ENCODE results near the gene THOC6. TPM values are rescaled to one million over a fixed set of nuclear protein-coding genes. Genes with fewer than 3 reads are reported as not detected.
"Not testable (repeated sequence)": the region's sequence is repeated elsewhere in the genome, so short reads cannot be mapped to it uniquely, and the experiment has no call there.

The THOC6 gene
- total RNA-seq, 2 experiments from 2014 or later: 48.7 to 53.1 TPM

DNA sequence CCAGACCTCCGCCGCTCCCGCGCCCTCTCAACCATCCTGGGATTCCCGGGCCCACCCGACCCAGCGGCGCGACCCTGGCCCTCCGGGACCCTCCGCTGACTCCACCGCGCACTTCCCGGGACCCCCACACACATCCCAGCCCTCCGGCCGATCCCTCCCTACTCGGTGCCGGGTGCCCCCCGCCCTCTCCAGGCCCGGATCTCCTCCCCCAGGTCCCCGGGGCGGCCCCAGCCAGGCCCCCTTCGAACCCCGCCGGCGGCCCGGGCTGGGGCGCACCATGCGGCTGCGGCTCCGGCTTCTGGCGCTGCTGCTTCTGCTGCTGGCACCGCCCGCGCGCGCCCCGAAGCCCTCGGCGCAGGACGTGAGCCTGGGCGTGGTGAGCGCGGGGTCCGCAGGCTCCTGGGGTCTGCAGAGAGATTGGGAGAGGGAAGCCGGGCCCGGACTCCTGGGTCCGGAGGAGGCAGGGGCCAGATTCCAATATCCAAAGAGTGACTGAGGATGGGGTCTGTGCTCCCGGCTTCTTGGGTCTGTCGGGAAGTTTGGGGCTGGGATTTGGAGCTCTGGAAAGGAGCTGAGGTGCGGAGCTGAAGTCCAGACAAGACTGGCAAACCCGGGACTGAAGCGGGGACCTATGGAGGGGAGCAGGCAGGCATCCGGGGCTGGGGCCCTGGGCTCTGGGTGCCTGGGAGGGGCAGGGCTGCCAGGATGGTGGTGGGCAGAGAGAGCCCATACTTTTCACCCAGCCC lies 23.0 kb downstream of the THOC6 start:
- Mint-ChIP-seq H3K4me3 (peak overlapping the region; percentile 43), H3K36me3 (no peaks in the 10 kb centered on the region), H3K9me3 (no peaks in the 10 kb centered on the region), H3K27me3 (peaks cover 56% of the 10 kb centered on the region), H3K4me1 (peaks cover 19% of the 10 kb centered on the region), H3K27ac (no peak overlapping the region)
- no peak for DNase-seq

DNA sequence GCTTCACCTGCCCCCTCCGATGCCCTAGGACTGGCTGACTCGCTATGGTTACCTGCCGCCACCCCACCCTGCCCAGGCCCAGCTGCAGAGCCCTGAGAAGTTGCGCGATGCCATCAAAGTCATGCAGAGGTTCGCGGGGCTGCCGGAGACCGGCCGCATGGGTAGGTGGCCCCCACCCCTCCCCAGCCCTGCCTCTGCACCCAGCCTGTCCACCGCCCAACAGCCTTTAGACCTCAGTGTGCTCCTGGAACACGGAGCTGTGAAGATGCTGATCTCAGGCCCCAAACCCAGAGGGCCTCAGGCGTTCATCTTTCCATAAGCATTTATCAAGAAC lies 23.5 kb downstream of the THOC6 start:
- peaks cover 19% of the 10 kb centered on the region for H3K4me1 Mint-ChIP-seq

DNA sequence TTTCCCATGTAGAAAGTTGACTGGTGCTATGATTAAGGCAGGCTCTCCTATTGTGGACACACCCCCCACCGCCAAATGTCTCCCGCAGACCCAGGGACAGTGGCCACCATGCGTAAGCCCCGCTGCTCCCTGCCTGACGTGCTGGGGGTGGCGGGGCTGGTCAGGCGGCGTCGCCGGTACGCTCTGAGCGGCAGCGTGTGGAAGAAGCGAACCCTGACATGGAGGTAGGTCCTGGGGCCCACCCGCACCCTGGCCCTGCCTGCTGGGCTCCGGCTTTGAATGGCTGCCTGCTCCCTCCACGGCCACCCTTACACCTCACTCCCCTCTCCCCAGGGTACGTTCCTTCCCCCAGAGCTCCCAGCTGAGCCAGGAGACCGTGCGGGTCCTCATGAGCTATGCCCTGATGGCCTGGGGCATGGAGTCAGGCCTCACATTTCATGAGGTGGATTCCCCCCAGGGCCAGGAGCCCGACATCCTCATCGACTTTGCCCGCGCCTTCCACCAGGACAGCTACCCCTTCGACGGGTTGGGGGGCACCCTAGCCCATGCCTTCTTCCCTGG lies 26.2 kb downstream of the THOC6 start:
- no peaks in the 10 kb centered on the region for H3K9me3 Mint-ChIP-seq
- H3K27me3 Mint-ChIP-seq: peaks cover 27% of the 10 kb centered on the region
- DNase-seq: no peak
- H3K4me3 Mint-ChIP-seq: no peak overlapping the region
- no peak overlapping the region for H3K27ac Mint-ChIP-seq
- peaks cover 30% of the 10 kb centered on the region for H3K4me1 Mint-ChIP-seq
- peaks cover 12% of the 10 kb centered on the region for H3K36me3 Mint-ChIP-seq

More for the DNA sequence above, 23.5 kb downstream of the THOC6 start:
- peaks cover 53% of the 10 kb centered on the region for H3K27me3 Mint-ChIP-seq
- no peak for DNase-seq
- no peak overlapping the region for H3K4me3 Mint-ChIP-seq
- H3K27ac Mint-ChIP-seq: no peak overlapping the region
- no peaks in the 10 kb centered on the region for H3K9me3 Mint-ChIP-seq
- no peaks in the 10 kb centered on the region for H3K36me3 Mint-ChIP-seq

DNA sequence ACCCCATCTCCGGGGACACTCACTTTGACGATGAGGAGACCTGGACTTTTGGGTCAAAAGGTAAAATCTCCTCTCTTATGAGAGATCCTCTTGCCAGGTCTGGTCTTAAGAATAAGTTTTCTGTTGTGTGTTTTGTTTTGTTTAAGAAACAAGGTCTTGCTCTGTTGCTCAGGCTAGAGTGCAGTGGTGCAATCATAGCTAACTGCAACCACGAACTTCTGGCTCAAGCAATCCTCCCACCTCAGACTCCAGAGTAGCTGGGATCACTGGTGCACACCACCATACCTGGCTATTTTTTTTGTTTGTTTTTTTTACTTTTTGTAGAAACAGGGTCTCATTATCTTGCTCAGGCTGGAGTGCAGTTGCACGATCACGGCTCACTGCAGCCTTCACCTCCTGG lies 26.7 kb downstream of the THOC6 start:
- peaks cover 15% of the 10 kb centered on the region for H3K36me3 Mint-ChIP-seq
- no peaks in the 10 kb centered on the region for H3K9me3 Mint-ChIP-seq
- DNase-seq: no peak
- no peak overlapping the region for H3K4me3 Mint-ChIP-seq
- no peak overlapping the region for H3K27ac Mint-ChIP-seq
- H3K27me3 Mint-ChIP-seq: peaks cover 22% of the 10 kb centered on the region
- peaks cover 31% of the 10 kb centered on the region for H3K4me1 Mint-ChIP-seq

DNA sequence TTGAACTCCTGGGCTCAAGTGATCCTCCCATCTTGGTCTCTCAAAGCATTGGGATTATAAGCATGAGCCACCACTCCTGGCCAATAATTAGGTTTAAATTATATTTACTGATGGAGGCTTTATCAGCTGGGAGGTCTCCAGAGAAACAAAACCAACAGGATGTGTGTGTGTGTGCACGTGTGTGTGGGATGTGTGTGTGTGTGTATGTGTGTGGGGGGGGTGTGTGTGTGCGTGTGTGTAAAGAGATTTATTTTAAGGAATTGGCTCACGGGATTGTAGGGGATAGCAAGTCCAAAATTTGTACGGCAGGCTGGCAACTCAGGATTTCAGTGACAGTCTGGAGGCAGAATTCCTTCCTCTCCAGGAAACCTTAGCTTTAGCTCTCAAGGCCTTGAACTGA lies 27.2 kb downstream of the THOC6 start:
- Mint-ChIP-seq H3K27me3 (peaks cover 19% of the 10 kb centered on the region), H3K4me3 (no peak overlapping the region), H3K4me1 (peaks cover 35% of the 10 kb centered on the region), H3K27ac (no peak overlapping the region), H3K36me3 (peaks cover 15% of the 10 kb centered on the region), H3K9me3 (no peaks in the 10 kb centered on the region)
- no peak for DNase-seq

DNA sequence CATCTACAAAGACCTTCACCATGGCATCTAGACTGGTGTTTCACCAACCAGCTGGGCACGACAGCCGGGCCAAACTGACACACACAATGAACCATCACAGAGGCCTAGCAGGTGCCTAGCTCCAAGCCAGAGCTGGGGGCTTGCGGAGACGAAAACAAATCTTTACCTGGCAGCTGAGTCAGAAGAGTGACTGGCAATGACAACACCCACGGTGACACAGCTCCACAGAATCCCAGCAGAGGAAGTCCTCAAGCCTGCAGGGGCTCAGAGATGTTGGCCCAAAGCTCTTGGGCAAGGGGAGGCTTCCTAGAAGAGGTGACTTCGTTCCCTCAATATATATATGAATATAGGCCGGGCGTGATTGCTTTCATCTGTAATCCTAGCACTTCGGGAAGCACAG lies 27.7 kb downstream of the THOC6 start:
- peaks cover 15% of the 10 kb centered on the region for H3K36me3 Mint-ChIP-seq
- H3K9me3 Mint-ChIP-seq: no peaks in the 10 kb centered on the region
- no peak for DNase-seq
- peaks cover 38% of the 10 kb centered on the region for H3K4me1 Mint-ChIP-seq
- H3K27ac Mint-ChIP-seq: no peak overlapping the region
- no peak overlapping the region for H3K4me3 Mint-ChIP-seq
- H3K27me3 Mint-ChIP-seq: peaks cover 19% of the 10 kb centered on the region

DNA sequence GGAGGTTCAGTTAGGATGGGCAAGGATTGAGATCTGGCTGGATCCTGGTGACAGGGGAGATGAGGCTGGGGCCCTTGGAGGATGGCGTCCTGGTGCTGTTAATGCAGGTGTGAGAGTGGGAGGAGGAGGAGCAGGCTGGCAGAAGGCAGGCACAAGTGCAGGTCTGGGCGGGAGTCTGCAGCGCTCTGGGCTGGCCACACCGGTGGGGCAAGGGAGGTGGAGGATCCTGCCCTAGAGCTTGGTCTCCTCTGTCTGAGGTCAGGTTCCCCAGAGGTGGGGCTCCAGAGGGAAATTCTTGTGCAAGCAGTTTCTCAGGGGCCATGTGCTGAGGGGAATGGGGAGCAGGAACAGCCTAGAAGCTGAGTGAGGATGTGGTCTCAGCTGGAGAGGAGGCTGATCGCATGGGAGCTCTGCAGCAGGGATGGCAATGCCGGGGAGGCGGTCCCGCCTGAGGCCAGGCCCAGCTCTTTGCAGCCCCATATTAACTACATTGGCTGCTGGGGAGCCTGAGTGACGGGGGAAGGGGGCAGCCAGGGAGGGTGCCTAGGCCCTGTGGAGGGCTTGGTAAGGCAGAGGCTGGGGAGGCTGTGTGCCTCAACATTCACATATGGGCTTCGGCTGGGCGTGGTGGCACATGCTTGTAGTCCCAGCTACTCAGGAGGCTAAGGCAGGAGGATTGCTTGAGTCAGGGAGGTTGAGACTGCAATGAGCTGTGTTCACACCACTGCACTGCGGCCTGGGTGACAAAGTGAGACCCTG lies 28.9 kb downstream of the THOC6 start:
- not testable (repeated sequence) for H3K27ac Mint-ChIP-seq, DNase-seq, H3K4me3 Mint-ChIP-seq, H3K9me3 Mint-ChIP-seq, H3K27me3 Mint-ChIP-seq
- H3K4me1 Mint-ChIP-seq: peaks cover 49% of the 10 kb centered on the region
- H3K36me3 Mint-ChIP-seq: peaks cover 21% of the 10 kb centered on the region

- not testable (repeated sequence) for H3K4me3 Mint-ChIP-seq, H3K9me3 Mint-ChIP-seq, DNase-seq, H3K27ac Mint-ChIP-seq, H3K27me3 Mint-ChIP-seq
- peaks cover 47% of the 10 kb centered on the region for H3K4me1 Mint-ChIP-seq
- peaks cover 21% of the 10 kb centered on the region for H3K36me3 Mint-ChIP-seq
Observed at GRCh38 chr16:3053330-3053710, 29.5 kb downstream of the THOC6 start.

GRCh38 chr16:3054965-3055733 lies 31.3 kb downstream of the THOC6 start:
- no peaks in the 10 kb centered on the region for H3K9me3 Mint-ChIP-seq
- H3K36me3 Mint-ChIP-seq: peaks cover 21% of the 10 kb centered on the region
- no peak for DNase-seq
- H3K27me3 Mint-ChIP-seq: no peaks in the 10 kb centered on the region
- H3K4me1 Mint-ChIP-seq: peaks cover 52% of the 10 kb centered on the region
- peak overlapping the region; percentile 33 for H3K4me3 Mint-ChIP-seq
- H3K27ac Mint-ChIP-seq: peak overlapping the region; percentile 89

- Mint-ChIP-seq H3K27ac (peak overlapping the region; percentile 89), H3K4me1 (peaks cover 52% of the 10 kb centered on the region), H3K36me3 (peaks cover 21% of the 10 kb centered on the region), H3K4me3 (peak overlapping the region; percentile 22)
- not testable (repeated sequence) for H3K9me3 Mint-ChIP-seq, H3K27me3 Mint-ChIP-seq, DNase-seq
Observed at GRCh38 chr16:3055734-3056115, 31.9 kb downstream of the THOC6 start.

GRCh38 chr16:3056336-3057180 lies 32.7 kb downstream of the THOC6 start:
- peak overlapping the region; percentile 92 for H3K4me3 Mint-ChIP-seq
- DNase-seq: no peak

DNA sequence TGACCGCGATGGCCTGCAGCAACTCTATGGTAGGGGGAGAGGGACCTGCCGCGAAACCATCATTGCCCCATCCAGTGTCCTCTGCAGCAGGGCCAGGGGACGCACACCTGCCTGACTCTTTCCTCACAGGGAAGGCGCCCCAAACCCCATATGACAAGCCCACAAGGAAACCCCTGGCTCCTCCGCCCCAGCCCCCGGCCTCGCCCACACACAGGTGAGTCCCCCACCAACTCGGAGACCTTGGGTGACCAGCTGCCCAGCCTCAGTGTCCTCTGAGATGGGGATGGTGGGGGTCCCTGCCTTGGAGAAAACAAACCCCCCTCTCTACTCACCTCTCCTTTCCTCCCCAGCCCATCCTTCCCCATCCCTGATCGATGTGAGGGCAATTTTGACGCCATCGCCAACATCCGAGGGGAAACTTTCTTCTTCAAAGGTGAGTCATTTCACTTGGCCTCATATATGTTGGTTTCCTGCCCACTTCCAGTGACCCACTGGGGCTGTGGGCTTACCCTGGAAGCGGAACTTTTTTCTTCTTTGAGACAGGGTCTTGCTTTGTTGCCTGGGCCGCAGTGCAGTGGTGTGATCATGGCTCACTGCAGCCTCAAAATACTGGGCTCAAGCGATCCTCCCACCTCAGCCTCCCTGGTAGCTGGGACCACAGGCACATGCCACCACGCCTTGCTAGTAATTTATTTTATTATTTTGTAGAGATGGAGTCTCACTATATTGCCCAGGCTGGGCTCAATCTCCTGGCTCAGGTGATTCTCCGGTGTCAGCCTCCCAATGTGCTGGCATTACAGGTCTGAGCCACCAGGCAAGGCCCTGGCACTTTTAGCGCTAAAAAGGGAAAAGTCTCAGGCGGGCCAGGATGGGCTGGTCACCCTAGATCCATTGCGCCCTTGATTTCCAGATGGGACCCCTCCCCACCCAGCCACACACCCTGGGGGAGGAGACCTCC lies 33.6 kb downstream of the THOC6 start:
- no peak for DNase-seq
- H3K9me3 Mint-ChIP-seq: no peaks in the 10 kb centered on the region
- peaks cover 50% of the 10 kb centered on the region for H3K4me1 Mint-ChIP-seq
- peaks cover 21% of the 10 kb centered on the region for H3K36me3 Mint-ChIP-seq
- H3K27ac Mint-ChIP-seq: peak overlapping the region; percentile 58
- H3K27me3 Mint-ChIP-seq: no peaks in the 10 kb centered on the region
- peak overlapping the region; percentile 92 for H3K4me3 Mint-ChIP-seq

More at GRCh38 chr16:3056336-3057180, 32.7 kb downstream of the THOC6 start:
- peaks cover 44% of the 10 kb centered on the region for H3K4me1 Mint-ChIP-seq
- H3K27me3 Mint-ChIP-seq: no peaks in the 10 kb centered on the region
- no peaks in the 10 kb centered on the region for H3K9me3 Mint-ChIP-seq
- peak overlapping the region; percentile 45 for H3K27ac Mint-ChIP-seq
- peaks cover 21% of the 10 kb centered on the region for H3K36me3 Mint-ChIP-seq

GRCh38 chr16:3058139-3059030 lies 34.5 kb downstream of the THOC6 start:
- H3K9me3 Mint-ChIP-seq: no peaks in the 10 kb centered on the region
- peak overlapping the region; percentile 92 for H3K4me3 Mint-ChIP-seq
- no peaks in the 10 kb centered on the region for H3K27me3 Mint-ChIP-seq
- peak overlapping the region; percentile 85 for H3K27ac Mint-ChIP-seq
- H3K36me3 Mint-ChIP-seq: peaks cover 23% of the 10 kb centered on the region
- DNase-seq: peak; percentile 68
- peaks cover 50% of the 10 kb centered on the region for H3K4me1 Mint-ChIP-seq
